CD4-positive, alpha-beta T cell treated with Interleukin-6 for 4 hours (primary cell): ENCODE results near the gene ITLN1.
"Not testable (repeated sequence)": the region's sequence is repeated elsewhere in the genome, so short reads cannot be mapped to it uniquely, and the experiment has no call there.

Experiments used
- DNase-seq: peaks from one replicate; pipeline ENCODE4 v3.0.0-alpha.2; 2020; ENCODE audit warnings: mixed read lengths

Gene ITLN1

GRCh38 chr1:160885042-160885441 lies at the start of gene ITLN1:
Gene ITLN1, minus strand, starts transcription at chr1:160885180. Its CDS starts 303 bp downstream, at chr1:160884877.
- no peak for DNase-seq

- not testable (repeated sequence) for DNase-seq
Observed at GRCh38 chr1:160933305-160933704, 48.3 kb upstream of the ITLN1 start.

DNA sequence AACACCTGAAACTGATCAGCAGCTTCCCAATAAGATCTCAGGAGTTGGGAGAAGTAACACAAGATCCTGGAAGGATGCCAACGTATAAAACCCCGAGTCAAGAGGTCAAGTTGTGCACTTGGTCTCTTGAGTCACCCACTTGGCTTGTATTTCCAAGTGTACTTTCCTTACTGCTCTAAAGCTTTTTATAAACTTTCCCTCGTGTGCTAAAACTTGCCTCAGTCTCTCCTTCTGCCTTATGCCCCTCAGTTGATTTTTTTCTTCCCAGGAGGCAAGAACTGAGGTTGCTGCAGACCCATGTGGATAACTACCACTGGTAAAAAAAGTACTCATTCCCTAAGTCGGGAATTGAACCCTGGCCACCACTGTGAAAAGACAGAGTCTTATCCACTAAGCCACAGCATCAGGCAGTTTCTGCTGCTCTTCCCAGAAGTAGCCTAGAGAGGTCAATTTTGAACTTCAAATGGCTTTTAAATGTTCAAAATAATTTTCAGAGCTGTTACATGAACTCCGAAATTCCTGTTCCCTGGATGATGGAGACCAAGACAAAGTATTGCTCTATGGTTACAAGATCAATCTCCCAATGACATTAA lies 40.8 kb upstream of the ITLN1 start:
- DNase-seq, result no peak

- DNase-seq, result no peak
Observed at GRCh38 chr1:160924791-160925651, 40.0 kb upstream of the ITLN1 start.

GRCh38 chr1:160916666-160917065 lies 31.7 kb upstream of the ITLN1 start:
- DNase-seq, result no peak

DNA sequence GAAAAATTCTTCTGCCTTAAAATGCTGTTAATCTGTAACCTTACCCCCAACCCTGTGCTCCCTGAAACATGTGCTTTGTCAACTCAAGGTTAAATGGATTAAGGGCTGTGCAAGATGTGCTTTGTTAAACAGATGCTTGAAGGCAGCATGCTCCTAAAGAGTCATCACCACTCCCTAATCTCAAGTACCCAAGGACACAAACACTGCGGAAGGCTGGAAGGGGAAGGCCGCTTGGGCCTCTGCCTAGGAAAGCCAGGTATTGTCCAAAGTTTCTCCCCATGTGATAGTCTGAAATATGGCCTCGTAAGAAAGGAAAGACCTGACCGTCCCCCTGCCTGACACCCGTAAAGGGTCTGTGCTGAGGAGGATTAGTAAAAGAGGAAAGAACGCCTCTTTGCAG lies 28.2 kb upstream of the ITLN1 start:
- not testable (repeated sequence) for DNase-seq

GRCh38 chr1:160911925-160912324 lies 26.9 kb upstream of the ITLN1 start:
- DNase-seq, result no peak

GRCh38 chr1:160911441-160911840 lies 26.5 kb upstream of the ITLN1 start:
- no peak for DNase-seq

- DNase-seq, result no peak
Observed at GRCh38 chr1:160910170-160910750, 25.3 kb upstream of the ITLN1 start.

DNA sequence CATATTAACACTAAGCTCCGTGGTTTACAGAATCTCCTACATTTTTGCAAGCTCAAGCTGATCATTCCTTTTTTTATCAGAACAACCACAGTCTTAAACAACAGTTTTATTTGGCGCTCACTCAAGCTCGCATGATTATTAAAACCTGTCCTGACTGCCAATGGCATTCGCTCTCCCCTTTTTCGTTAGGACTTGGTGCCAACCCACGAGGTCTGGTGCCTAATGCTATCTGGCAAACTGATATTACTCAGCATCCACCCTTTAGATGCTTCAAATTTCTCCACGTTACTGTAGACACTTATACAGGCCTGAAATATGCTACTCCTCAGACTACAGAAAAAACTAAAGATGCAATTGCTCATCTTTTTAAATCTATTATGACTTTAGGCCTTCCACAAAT lies 23.0 kb upstream of the ITLN1 start:
- DNase-seq, result no peak

GRCh38 chr1:160905617-160905989 lies 20.6 kb upstream of the ITLN1 start:
- no peak for DNase-seq

DNA sequence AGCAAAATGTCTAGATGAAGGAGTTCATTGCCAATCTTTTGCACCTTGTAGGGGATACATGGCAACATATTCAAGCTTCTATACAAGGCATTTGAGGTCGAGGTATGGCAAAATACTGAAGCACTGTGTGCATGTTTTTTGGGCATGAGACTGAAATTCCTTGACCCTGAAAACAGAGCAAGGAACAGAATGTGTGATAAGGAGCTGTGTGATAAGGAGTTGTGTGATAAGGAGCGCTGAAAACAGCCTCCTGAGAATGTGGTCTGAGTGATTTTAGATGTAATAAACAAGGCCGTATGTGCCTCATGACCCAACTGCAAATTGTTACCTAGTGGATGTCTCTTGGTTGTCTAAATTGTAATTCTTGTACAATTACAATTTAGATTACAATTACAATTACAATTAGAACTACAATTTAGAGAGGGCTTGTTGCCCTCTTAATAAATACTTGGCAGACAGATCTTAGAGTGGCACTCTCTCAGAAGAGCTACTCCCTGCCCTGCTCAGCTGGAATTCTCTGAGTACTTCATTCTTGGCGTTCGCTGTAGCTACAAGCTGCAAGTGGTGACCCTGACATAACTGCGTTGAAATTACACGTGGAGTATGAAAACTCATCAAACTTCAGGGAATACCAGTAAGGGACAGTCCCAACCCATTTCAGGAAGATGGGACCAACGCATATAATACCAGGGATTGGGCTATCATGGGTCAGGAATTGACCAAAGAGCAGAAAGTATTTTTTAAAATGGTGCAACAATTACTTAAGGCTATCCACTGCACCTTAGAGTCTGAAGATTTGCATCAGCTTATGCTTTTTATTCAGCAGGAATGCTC lies 20.0 kb upstream of the ITLN1 start:
- DNase-seq, result no peak

DNA sequence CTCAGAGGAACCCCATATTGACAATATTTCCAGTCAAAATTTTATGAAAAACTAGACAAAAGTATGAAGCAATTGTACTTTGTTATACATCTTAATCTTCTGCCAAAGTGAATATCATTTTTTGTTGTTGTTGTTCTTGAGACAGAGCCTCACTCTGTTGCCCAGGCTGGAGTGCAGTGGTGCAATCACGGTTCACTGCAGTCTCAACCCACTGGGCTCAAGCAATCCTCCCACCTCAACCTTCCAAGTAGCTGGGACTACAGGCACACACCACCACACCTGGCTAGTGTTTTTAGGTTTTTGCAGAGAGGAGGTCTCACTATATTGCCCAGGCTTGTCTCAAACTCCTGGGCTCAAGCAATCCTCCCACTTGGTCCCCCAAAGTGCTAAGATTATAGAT lies 17.3 kb upstream of the ITLN1 start:
- DNase-seq, result not testable (repeated sequence)

DNA sequence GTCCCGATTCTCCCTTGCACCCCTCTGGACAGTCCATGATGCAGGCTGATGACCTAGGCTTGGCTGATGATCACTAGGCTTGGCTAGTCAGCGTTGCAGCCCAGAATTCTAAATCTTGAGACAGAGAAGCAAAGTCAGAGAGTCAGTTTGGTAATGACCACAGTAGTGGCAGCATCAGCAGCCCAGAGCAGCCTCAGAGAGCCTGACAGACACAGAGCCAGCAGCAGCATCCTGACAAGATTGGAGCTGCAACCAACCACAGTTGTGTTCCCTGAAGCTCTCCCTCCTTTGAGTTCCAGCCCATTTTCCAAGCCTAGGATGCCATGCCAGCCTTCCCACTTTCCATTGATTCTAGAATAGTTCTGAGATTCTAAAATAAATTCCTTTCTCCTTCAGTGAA lies 16.8 kb upstream of the ITLN1 start:
- DNase-seq, result no peak

GRCh38 chr1:160900683-160901082 lies 15.7 kb upstream of the ITLN1 start:
- DNase-seq, result not testable (repeated sequence)

DNA sequence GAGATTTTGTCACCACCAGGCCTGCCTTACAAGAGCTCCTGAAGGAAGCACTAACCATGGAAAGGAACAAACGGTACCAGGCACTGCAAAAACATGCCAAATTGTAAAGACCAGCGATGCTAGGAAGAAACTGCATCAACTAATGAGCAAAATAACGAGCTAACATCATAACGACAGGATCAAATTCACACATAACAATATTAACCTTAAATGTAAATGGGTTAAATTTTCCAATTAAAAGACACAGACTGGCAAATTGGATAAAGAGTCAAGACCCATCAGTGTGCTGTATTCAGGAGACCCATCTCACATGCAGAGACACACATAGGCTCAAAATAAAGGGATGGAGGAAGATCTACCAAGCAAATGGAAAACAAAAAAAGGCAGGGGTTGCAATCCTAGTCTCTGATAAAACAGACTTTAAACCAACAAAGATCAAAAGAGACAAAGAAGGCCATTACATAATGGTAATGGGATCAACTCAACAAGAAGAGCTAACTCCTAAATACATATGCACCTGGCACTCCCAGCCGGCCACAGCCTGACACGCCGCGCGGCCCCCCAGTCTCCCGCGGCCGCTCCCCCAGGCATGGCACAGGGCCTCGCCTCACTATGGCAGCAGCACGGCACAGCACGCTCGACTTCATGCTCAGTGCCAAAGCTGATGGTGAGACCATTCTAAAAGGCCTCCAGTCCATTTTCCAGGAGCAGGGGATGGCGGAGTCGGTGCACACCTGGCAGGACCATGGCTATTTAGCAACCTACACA lies 9.6 kb upstream of the ITLN1 start:
- not testable (repeated sequence) for DNase-seq

DNA sequence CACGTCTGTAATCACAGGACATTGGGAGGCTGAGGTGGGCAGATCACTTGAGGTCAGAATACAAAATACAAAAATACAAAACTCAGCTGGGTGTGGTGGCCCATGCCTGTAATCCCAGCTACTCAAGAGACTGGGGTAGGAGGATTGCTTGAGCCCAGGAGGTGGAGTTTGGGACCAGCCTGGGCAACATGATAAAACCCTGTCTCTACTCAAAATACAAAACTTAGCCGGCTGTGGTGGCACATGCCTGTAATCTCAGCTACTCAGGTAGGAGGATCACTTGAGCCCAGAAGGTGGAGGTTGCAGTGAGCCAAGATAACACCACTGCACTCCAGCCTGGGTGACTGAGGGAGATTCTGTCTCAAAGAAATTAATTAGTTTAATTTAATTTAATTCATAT lies 6.5 kb upstream of the ITLN1 start:
- no peak for DNase-seq

DNA sequence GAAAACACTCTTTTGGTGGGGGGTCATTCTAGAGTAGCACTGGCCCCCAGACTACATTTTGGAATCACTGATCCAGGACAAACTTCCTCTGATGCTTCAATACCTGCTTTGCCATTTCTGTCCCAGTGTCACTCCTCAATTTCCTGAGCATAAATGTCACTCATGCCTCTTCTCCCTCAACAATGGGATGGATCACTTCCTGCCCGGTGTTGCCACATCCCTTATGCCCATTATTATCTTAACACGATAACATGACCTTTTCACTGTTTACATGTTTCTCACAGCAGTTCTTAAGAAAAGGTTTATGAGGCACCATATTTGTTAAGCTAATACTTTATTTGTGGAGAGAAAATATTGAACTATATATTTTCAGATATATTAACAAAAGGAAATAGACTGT lies 3.9 kb upstream of the ITLN1 start:
- DNase-seq, result no peak

DNA sequence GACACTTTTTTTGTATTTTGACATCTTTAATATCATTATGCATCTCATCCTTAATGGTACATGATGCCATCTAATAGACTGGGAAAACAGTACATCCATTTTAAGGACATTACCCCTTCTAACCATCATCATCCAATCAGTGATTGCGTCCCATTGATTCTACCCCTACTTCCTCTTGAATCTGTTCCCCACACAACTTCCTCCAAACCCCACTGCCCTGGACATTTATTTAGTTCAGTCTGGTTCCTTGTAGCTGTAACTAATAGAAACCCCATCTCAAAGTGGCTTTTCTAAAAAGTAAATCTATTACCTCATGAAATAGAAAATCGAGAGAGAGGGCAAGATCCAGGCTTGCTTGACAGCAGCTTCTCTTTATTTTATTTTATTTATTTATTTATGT lies 2.1 kb upstream of the ITLN1 start:
- no peak for DNase-seq

DNA sequence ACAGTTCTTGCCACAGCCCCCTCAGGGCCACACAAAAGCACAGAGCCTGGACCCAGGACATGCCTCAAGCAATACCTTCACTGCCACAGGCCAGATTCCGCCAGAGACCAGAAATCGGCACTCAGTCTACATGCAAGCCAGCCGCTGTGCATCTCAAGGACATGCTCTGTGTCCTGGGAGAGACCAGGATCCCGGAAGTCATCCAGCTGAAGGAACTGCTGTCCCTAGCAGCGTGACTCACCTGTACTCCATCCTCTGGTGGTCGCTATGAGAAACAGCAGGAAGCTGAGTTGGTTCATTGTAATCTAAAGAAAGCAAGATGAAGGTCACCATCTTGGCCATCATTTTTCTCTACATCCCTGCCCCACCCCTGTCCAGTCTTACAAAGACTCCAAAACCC lies 401 bp downstream of the ITLN1 start:
- DNase-seq, result no peak

DNA sequence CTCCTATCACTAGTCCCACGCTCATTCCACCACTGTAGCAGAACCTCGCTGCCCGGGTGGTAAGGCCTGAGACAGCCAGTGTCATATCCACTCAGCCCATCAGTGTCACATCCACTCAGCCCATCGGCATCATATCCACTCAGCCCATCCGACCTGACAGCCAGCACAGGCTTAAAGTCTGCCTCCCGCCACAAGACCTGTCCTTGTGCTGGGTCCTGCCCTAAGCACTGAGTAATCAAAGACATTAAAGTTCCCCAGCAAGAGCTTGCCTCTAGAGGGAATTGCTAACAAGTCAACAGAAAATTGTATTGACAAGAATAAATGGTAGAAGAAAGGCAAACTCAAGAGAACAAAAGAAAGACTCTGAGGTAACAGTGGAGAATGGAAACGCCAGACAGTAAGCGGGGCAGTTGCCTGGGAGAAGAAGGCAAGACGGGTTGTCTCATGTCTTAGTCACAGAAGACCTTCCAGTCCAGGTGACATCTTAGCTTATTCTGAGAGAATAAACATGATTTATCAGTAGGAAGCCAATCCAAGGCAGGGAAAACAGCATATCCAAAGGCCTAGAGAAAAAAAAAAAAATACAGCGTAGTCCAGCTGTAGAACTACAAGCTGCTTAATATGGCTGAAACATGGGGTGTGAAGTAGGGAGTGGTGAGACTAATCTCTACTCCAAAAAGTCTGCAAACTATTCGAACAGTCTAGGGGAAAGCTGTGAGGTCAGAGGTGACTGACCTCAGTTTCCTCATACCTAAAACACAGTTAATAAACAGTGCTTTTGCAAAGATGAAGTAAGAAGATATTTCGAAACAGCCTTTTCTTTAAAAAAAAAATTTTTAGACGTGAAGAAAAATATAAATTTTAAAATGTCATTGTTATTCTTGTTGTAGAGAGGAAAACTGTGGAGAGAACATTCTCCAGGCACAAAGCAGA lies 1.1 kb downstream of the ITLN1 start:
- no peak for DNase-seq
